Activated CD8-positive, alpha-beta T cell treated with anti-CD3 and anti-CD28 coated beads for 36 hours (primary cell): ENCODE measurements around the gene TNFRSF25. TPM values are rescaled to one million over a fixed set of nuclear protein-coding genes. Genes with fewer than 3 reads are reported as not detected.

Source experiments
- ATAC-seq: fragments of 200-7000 bp; cut with Tn5 transposase; one replicate; pipeline ENCODE4 v1.10.0; 2021; ENCODE audit warnings: mild to moderate bottlenecking, moderate library complexity
- CTCF ChIA-PET: fragments of 350-600 bp; sonication (Branson Sonifier 250); formaldehyde crosslinking; loops from one replicate; lab custom pipeline; 2021; ENCODE audit warnings: antibody characterized with exemption; lab: Charles Lee
- POLR2A ChIA-PET: fragments of 350-600 bp; sonication (Branson Sonifier 250); formaldehyde crosslinking; loops from one replicate; lab custom pipeline; 2021; ENCODE audit warnings: antibody characterized with exemption; lab: Charles Lee
- DNase-seq: peaks from one replicate; pipeline ENCODE4 v3.0.0-alpha.2; 2020
- H3K27ac Mint-ChIP-seq: one replicate; pipeline ENCODE4 v1.8.0; 2021; ENCODE audit warnings: mild to moderate bottlenecking, mixed read lengths
- H3K27me3 Mint-ChIP-seq: one replicate; pipeline ENCODE4 v1.8.0; 2021; ENCODE audit warnings: mixed read lengths
- H3K36me3 Mint-ChIP-seq: one replicate; pipeline ENCODE4 v1.8.0; 2021; ENCODE audit warnings: low read depth, mixed read lengths
- H3K4me1 Mint-ChIP-seq: one replicate; pipeline ENCODE4 v1.8.0; 2021; ENCODE audit warnings: low read depth, mixed read lengths
- H3K4me3 Mint-ChIP-seq: one replicate; pipeline ENCODE4 v1.8.0; 2021; ENCODE audit warnings: mild to moderate bottlenecking, moderate library complexity, mixed read lengths
- H3K9me3 Mint-ChIP-seq: one replicate; pipeline ENCODE4 v1.8.0; 2021; ENCODE audit warnings: mixed read lengths
- intact Hi-C: fragments of 100-400 bp; cut with micrococcal nuclease; formaldehyde crosslinking; loops from one replicate; pipeline ENCODE4 v1.10.0; 2022
- total RNA-seq, 2 experiments: library from RNA; stranded (reverse); gene quantifications; one replicate each; pipeline ENCODE4 v1.2.3, GENCODE V29; 2021
- TF ChIP-seq, protein P1 (sequence below): fragments of 200-600 bp; IDR thresholded peaks from one replicate; pipeline ENCODE4 v1.8.0; 2022; ENCODE audit warnings: antibody characterized with exemption, mild to moderate bottlenecking

TNFRSF25 gene
- total RNA-seq, 2 experiments from 2014 or later, result 55.8 to 57.8 TPM

DNA sequence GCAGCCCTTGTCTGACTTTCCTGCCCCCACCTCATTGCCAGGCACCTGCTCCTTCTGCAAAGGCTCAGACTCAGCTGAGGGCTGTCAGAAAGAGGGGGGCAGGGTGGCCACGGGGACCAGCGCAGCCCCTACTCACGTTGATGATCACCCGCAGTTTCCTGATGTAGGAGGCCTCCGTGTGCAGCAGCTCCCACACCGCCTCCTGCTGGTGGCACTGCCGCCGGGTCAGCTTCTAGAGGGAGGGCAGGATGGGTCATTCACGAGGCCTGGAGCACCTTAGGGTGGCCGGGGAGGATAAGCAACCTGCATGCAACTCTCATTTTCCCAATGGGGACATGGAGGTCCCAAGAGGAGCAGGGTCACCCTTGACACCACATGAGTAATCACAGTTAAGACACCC, 6.4 kb upstream of the TNFRSF25 start:
- H3K27me3 Mint-ChIP-seq, result no peaks in the 10 kb centered on the region
- peaks cover 2% of the 10 kb centered on the region for H3K4me1 Mint-ChIP-seq
- TF ChIP-seq, protein P1, sequence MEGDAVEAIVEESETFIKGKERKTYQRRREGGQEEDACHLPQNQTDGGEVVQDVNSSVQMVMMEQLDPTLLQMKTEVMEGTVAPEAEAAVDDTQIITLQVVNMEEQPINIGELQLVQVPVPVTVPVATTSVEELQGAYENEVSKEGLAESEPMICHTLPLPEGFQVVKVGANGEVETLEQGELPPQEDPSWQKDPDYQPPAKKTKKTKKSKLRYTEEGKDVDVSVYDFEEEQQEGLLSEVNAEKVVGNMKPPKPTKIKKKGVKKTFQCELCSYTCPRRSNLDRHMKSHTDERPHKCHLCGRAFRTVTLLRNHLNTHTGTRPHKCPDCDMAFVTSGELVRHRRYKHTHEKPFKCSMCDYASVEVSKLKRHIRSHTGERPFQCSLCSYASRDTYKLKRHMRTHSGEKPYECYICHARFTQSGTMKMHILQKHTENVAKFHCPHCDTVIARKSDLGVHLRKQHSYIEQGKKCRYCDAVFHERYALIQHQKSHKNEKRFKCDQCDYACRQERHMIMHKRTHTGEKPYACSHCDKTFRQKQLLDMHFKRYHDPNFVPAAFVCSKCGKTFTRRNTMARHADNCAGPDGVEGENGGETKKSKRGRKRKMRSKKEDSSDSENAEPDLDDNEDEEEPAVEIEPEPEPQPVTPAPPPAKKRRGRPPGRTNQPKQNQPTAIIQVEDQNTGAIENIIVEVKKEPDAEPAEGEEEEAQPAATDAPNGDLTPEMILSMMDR, result peak; percentile 28
- no peaks in the 10 kb centered on the region for H3K36me3 Mint-ChIP-seq
- H3K27ac Mint-ChIP-seq, result no peak overlapping the region
- intact Hi-C loops, result no loop called here
- no peak overlapping the region for H3K4me3 Mint-ChIP-seq
- no peaks in the 10 kb centered on the region for H3K9me3 Mint-ChIP-seq
- POLR2A ChIA-PET, result no interaction called here
- DNase-seq, result no peak
- CTCF ChIA-PET, result interaction anchor here (0.8 to 2.6 kb wide), 9 partner anchors 9 to 49 kb away, joined by 3 to 10 read pairs (median 4); no protein-coding TSS in a partner anchor
- ATAC-seq, result no peak

DNA sequence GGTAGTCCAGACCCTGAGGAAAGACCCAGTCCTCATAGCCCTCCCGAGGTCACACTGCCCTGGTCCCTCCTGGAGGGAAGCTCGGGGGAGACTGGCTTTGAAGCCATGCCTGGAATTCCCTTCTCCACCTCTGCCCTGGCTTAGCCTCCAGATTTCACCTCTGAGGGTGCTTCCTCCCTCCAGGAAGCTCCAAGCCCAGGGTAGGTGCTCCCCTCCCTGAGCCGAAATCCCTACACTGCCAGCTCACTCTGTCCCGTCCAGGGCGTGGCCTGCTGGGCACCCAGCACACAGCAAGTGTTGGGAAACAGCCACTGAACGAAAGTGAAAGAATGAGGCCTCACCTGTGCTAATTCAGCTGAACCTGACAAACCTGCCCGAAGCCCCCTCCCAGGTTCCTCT, 6.0 kb upstream of the TNFRSF25 start:
- Mint-ChIP-seq H3K27ac (no peak overlapping the region), H3K27me3 (no peaks in the 10 kb centered on the region), H3K36me3 (no peaks in the 10 kb centered on the region), H3K4me3 (no peak overlapping the region), H3K4me1 (peaks cover 2% of the 10 kb centered on the region), H3K9me3 (no peaks in the 10 kb centered on the region)
- TF ChIP-seq, protein P1, result no peak
- POLR2A ChIA-PET, result no interaction called here
- CTCF ChIA-PET, result interaction anchor here (0.8 to 2.6 kb wide), 9 partner anchors 9 to 49 kb away, joined by 3 to 10 read pairs (median 4); no protein-coding TSS in a partner anchor
- intact Hi-C loops, result no loop called here
- DNase-seq, result no peak
- no peak for ATAC-seq

DNA sequence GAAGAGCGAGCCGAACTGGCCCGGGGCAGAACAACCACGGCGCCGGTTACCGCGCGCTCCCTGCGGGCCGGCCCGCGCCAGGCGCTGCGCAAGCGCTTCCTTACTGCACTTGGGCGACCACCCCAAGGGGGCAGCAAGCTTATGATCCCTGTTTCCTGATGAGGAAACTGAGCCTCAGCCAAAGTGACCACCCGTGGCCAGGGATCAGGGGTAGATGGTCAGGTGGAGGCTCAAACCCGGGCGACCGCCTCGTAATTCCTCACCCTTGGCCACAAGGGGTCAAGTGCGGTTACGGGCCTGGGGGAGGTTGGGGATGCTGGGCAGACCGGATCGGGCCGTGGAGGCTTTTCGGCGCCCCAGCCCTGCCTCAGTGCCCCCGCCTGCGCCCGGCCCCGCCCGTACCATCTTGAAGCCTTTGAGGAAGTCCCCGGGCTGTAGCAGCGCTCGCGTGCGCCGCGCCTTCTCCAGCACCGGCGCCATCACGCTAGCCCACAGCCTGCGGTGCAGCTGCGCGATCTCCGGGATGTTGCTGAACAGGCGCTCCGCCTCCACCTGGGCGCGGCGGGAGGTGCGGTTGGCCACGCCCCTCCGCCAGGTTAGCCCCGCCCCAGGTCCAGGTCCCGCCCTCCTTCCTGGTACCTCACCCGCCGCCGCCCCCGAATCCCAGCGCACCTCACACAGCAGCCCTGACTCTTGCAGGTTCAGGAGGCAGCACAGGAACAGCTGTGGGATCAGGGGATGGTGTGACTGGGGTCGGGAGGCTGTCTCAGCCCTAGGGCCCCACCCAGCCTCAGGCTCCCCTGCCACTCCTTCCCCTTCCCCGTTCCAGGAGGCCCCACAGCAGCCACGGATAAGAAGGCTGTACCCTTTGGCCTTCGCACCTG, 5.4 kb upstream of the TNFRSF25 start:
- DNase-seq (no peak), ATAC-seq (no peak)
- Mint-ChIP-seq H3K4me3 (no peak overlapping the region), H3K36me3 (no peaks in the 10 kb centered on the region), H3K4me1 (peaks cover 2% of the 10 kb centered on the region), H3K27ac (no peak overlapping the region), H3K27me3 (no peaks in the 10 kb centered on the region), H3K9me3 (no peaks in the 10 kb centered on the region)
- intact Hi-C loops, result no loop called here
- POLR2A ChIA-PET, result no interaction called here
- TF ChIP-seq, protein P1, result no peak
- CTCF ChIA-PET, result interaction anchor here (0.8 to 2.6 kb wide), 9 partner anchors 9 to 48 kb away, joined by 3 to 10 read pairs (median 4); no protein-coding TSS in a partner anchor

DNA sequence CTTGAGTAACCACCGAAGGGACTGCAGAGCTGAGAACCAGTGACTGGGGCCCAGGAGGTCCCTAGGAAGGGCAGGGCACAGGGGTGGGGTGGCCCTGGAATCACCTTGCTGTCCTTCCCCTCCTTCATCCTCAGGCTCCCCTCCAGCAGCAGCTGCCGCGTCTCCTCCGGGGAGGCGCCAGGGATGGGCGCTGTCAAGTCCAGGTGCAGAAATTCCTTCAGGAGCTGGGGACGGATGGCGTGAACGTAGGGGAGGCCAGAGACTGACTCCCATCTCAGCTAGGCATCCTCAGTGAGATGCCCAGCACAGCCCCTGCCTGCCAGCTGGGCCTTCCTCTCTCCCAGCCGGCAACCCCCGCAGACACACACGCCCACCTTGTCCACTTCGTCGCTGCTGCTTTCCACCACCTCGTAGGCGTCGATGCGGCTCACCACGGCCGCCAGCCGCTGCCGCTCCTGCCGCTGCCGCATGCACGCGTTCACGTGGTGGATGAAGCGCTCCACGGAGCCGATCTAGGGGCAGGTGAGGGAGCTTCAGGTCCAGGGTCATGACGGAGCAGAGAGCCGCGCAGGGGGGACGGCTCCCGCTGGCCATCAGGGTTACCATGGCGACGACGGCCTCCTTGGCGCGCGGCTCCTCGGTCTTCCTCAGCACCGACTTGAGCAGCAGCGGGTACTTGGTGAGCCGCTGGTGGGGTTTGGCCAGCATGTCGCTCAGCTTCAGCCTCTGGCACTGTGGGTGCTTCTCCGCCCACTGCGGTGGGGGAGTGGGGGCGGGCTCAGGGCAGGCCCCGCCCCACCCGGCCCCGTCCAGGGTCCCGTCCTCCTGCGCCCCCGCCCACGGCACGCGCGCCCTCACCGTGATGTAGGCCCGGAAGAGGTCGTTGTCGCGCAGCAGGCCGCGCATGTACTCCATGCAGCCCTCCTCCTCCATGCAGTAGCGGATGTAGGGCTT, 4.4 kb upstream of the TNFRSF25 start:
- TF ChIP-seq, protein P1, result no peak
- H3K27me3 Mint-ChIP-seq, result no peaks in the 10 kb centered on the region
- intact Hi-C loops, result no loop called here
- ChIA-PET CTCF (interaction anchor here (1.9 to 2.1 kb wide), 2 partner anchors 22 to 47 kb away, joined by 4 to 6 read pairs; no protein-coding TSS in a partner anchor), POLR2A (interaction anchor here (0.7 kb wide), 1 partner anchor 20 kb away, joined by 3 read pairs; no protein-coding TSS in a partner anchor)
- ATAC-seq (no peak), DNase-seq (no peak)
- H3K27ac Mint-ChIP-seq, result no peak overlapping the region
- H3K4me3 Mint-ChIP-seq, result no peak overlapping the region
- no peaks in the 10 kb centered on the region for H3K9me3 Mint-ChIP-seq
- H3K4me1 Mint-ChIP-seq, result no peaks in the 10 kb centered on the region
- H3K36me3 Mint-ChIP-seq, result no peaks in the 10 kb centered on the region
